ENCODE data around the gene EPHB1.

EPHB1 gene

DNA sequence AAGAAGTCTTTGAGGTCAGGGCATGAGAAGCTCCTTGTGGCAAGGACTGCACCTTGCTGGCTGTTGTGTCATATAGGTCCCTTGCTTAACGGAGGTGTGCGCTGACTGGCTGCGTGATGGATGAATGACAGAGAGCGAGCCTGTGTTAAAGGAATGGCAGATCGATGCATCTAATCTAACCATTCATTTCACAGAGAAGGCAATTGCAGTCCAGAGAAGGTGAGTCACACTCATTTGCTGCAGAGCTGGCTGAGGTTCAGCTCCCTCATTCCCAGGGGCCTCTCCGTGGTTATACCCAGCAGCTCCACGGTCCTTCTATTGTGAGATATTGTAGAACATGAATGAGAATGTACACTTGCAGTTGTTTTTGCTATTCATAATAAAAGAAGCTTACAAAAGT lies 289.3 kb downstream of the EPHB1 start:
- TF ChIP-seq CTCF (IDR thresholded peaks at IDR 0.05; ENCODE audit: low read depth, low read length, missing control alignments), result no peak
- Histone ChIP-seq H3K27ac (no peak overlapping the region), H3K4me3 (ENCODE audit: low read depth, low read length) (no peak overlapping the region), H3K27me3 (replicated peaks) (no peaks in the 10 kb centered on the region), H3K36me3 (replicated peaks) (no peaks in the 10 kb centered on the region)
- in situ Hi-C loops (cut with HindIII; ENCODE audit: low pct_ligation_motif_present, low sequenced_read_pairs), result no loop called here
- no peak for DNase-seq

GRCh38 chr3:135084976-135085375 lies 289.9 kb downstream of the EPHB1 start:
- Histone ChIP-seq H3K27ac (no peak overlapping the region), H3K36me3 (replicated peaks) (no peaks in the 10 kb centered on the region), H3K4me3 (ENCODE audit: low read depth, low read length) (no peak overlapping the region), H3K27me3 (replicated peaks) (no peaks in the 10 kb centered on the region)
- TF ChIP-seq CTCF (IDR thresholded peaks at IDR 0.05; ENCODE audit: low read depth, low read length, missing control alignments), result no peak
- no peak for DNase-seq
- in situ Hi-C loops (cut with HindIII; ENCODE audit: low pct_ligation_motif_present, low sequenced_read_pairs), result no loop called here

GRCh38 chr3:135085652-135086436 lies 290.8 kb downstream of the EPHB1 start:
- no peak overlapping the region for H3K27ac ChIP-seq
- H3K4me3 ChIP-seq (ENCODE audit: low read depth, low read length), result no peak overlapping the region
- no peak for DNase-seq
- in situ Hi-C loops (cut with HindIII; ENCODE audit: low pct_ligation_motif_present, low sequenced_read_pairs), result no loop called here
- no peaks in the 10 kb centered on the region for H3K36me3 ChIP-seq (replicated peaks)
- H3K27me3 ChIP-seq (replicated peaks), result no peaks in the 10 kb centered on the region
- no peak for TF ChIP-seq CTCF (IDR thresholded peaks at IDR 0.05; ENCODE audit: low read depth, low read length, missing control alignments)

- no peak for TF ChIP-seq CTCF (IDR thresholded peaks at IDR 0.05; ENCODE audit: low read depth, low read length, missing control alignments)
- DNase-seq, result no peak
- no peaks in the 10 kb centered on the region for H3K36me3 ChIP-seq (replicated peaks)
- H3K4me3 ChIP-seq (ENCODE audit: low read depth, low read length), result no peak overlapping the region
- H3K27me3 ChIP-seq (replicated peaks), result no peaks in the 10 kb centered on the region
- H3K27ac ChIP-seq, result no peak overlapping the region
- in situ Hi-C loops (cut with HindIII; ENCODE audit: low pct_ligation_motif_present, low sequenced_read_pairs), result no loop called here
Observed at GRCh38 chr3:135087782-135088181, 292.7 kb downstream of the EPHB1 start.

- DNase-seq, result no peak
- H3K4me3 ChIP-seq (ENCODE audit: low read depth, low read length), result no peak overlapping the region
- H3K27me3 ChIP-seq (replicated peaks), result no peaks in the 10 kb centered on the region
- no peaks in the 10 kb centered on the region for H3K36me3 ChIP-seq (replicated peaks)
- TF ChIP-seq CTCF (IDR thresholded peaks at IDR 0.05; ENCODE audit: low read depth, low read length, missing control alignments), result no peak
- in situ Hi-C loops (cut with HindIII; ENCODE audit: low pct_ligation_motif_present, low sequenced_read_pairs), result no loop called here
- no peak overlapping the region for H3K27ac ChIP-seq
Observed at GRCh38 chr3:135089451-135089850, 294.4 kb downstream of the EPHB1 start.

Data from brain microvascular endothelial cell (primary cell).